Spleen (tissue), 11 donors: ENCODE measurements around the gene KSR2. TPM values are rescaled to one million over a fixed set of nuclear protein-coding genes. Genes with fewer than 3 reads are reported as not detected.

Source experiments
- DNase-seq: peaks from one replicate; pipeline ENCODE4 v3.0.0-alpha.2; 2020
- H3K27ac ChIP-seq, 8 donors: fragments of 200-600 bp; sonication (generic) in 7 of 8; 1 replicate in 4 of 8; 2 replicates in 4 of 8; pipeline versions ENCODE4 v1.5.0 to v1.8.0; 2016 to 2021; ENCODE audit warnings: inconsistent platforms in 4 of 8, mild to moderate bottlenecking in 4 of 8, moderate library complexity in 1 of 8
- H3K27me3 ChIP-seq, 7 donors: fragments of 200-600 bp; sonication (generic) in 6 of 7; replicated peaks in 1 of 7; 1 replicate in 4 of 7; 2 replicates in 3 of 7; pipeline versions ENCODE4 v1.5.0 to v1.8.0; 2016 to 2021; ENCODE audit warnings: inconsistent platforms in 3 of 7, mild to moderate bottlenecking in 1 of 7
- H3K36me3 ChIP-seq, 6 donors: fragments of 200-600 bp; sonication (generic) in 5 of 6; 1 replicate in 4 of 6; 2 replicates in 2 of 6; pipeline versions ENCODE4 v1.5.0 to v1.8.0; 2016 to 2021; ENCODE audit warnings: inconsistent platforms in 2 of 6
- H3K4me1 ChIP-seq, 6 donors: fragments of 200-600 bp; sonication (generic) in 5 of 6; 1 replicate in 3 of 6; 2 replicates in 3 of 6; pipeline versions ENCODE4 v1.5.0 to v1.8.0; 2016 to 2021; ENCODE audit warnings: inconsistent platforms in 3 of 6
- H3K4me3 ChIP-seq, 8 donors: fragments of 200-600 bp; sonication (generic) in 7 of 8; 1 replicate in 4 of 8; 2 replicates in 4 of 8; pipeline versions ENCODE4 v1.5.0 to v1.8.0; 2016 to 2021; ENCODE audit warnings: inconsistent platforms in 4 of 8, mild to moderate bottlenecking in 4 of 8, moderate library complexity in 2 of 8
- H3K9me3 ChIP-seq, 8 donors: fragments of 200-600 bp; sonication (generic) in 7 of 8; 1 replicate in 4 of 8; 2 replicates in 4 of 8; pipeline versions ENCODE4 v1.5.0 to v1.8.0; 2016 to 2021; ENCODE audit warnings: inconsistent platforms in 4 of 8
- POLR2A ChIP-seq, 3 donors: fragments of 450-650 bp; IDR thresholded peaks; one replicate each; pipeline ENCODE4 v1.5.1; 2017; ENCODE audit warnings: antibody characterized with exemption in 3 of 3, mild to moderate bottlenecking in 1 of 3
- POLR2AphosphoS5 ChIP-seq, 3 donors: sonication (generic); formaldehyde crosslinking; IDR thresholded peaks; one replicate each; pipeline ENCODE4 v1.5.1; 2017; ENCODE audit warnings: antibody characterized with exemption in 3 of 3
- WGBS, 5 donors: extraction: QIAGEN DNeasy Blood & Tissue Kit in 3 of 5; methylation state at CpG; one replicate each; pipeline versions ENCODE4 v1.1.5 to v1.1.7; 2013 to 2018; 5-methylcytosine and 5-hydroxymethylcytosine counted together
- intact Hi-C: fragments of 100-400 bp; cut with DNase I; formaldehyde crosslinking; loops from one replicate; pipeline ENCODE4 v1.15.0; 2023; ENCODE audit warnings: low total_unique reads
- polyA plus RNA-seq, 3 donors: library from polyadenylated mRNA; stranded (reverse); fragments of 200-250 nt; gene quantifications; one replicate each; pipeline ENCODE4 v1.2.1, GENCODE V29; 2013
- total RNA-seq, 7 donors: library from RNA; depleted of rRNA in 3 of 7; stranded (reverse); fragments of >200 nt in 3 of 7; fragmentation: NEBNext Ultra II Directional in 4 of 7; extraction: Animal tissue kit (Norgen Biotek cat#: 25700) in 4 of 7; gene quantifications; one replicate each; pipeline versions ENCODE4 v1.1.0 to v1.2.1, GENCODE V29; 2016 to 2021
- TF ChIP-seq, protein P1 (sequence below), 11 experiments: fragments of 200-600 bp in 7 of 11; fragments of 450-650 bp in 4 of 11; sonication (generic) in 4 of 11; IDR thresholded peaks in 8 of 11; conservative IDR thresholded peaks in 3 of 11; 1 replicate in 7 of 11; 2 replicates in 4 of 11; pipeline versions ENCODE4 v1.4.0 to v1.8.0; 2016 to 2021; ENCODE audit warnings: antibody characterized with exemption in 11 of 11, inconsistent platforms in 4 of 11, mild to moderate bottlenecking in 1 of 11
- donor health status: healthy with polysubstance abuse.
- donor health status: DM: no; HTN: no; CAD: no; lungs with moderate emphysema.
- donor health status: DM: no; HTN: no; CAD: no.
- donor health status: Bipolar disorder and iron deficiency.
- donor health status: healthy.
- donor health status: DM: no; HTN: no; CAD: no.
- donor health status: DM: yes; HTN: yes; CAD: no.

Gene KSR2
- total and polyA plus RNA-seq, 10 donors: under 0.01 to 0.09 (median 0.02) TPM; not detected in 4

DNA sequence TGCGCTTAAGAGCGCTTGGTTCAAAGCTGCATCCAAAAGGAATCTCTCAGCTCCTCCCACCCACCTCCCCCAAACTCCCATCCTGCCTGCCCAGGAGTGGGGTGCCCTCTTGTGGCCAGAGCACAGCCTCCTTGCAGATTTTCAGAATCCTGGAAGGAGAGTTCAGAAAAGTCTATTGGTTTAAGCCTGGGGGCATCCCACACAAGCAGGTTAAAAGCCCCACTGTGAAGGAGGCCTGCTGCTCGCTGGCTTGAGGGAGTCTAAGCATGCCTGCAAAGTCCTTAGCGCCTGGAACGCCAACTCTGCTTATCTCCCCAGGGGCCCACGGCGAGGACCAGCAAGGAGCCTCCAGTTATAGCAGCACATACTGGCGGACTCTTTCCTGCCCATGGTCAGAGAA is 297.1 kb downstream of the KSR2 start:
- H3K27ac ChIP-seq: no peak overlapping the region
- WGBS, 5 donors: 27 to 58% (median 37%) methylated on average over 6 to 8 of the region's 8 CpGs
- no peaks in the 10 kb centered on the region for H3K4me1 ChIP-seq
- H3K36me3 ChIP-seq: no peaks in the 10 kb centered on the region
- no peak for DNase-seq
- H3K27me3 ChIP-seq: peaks cover 0 to 31% (median 0%) of the 10 kb centered on the region in 7 donors
- H3K9me3 ChIP-seq: no peaks in the 10 kb centered on the region
- TF ChIP-seq POLR2A (IDR thresholded peaks at IDR 0.05): no peak
- TF ChIP-seq, protein P1, sequence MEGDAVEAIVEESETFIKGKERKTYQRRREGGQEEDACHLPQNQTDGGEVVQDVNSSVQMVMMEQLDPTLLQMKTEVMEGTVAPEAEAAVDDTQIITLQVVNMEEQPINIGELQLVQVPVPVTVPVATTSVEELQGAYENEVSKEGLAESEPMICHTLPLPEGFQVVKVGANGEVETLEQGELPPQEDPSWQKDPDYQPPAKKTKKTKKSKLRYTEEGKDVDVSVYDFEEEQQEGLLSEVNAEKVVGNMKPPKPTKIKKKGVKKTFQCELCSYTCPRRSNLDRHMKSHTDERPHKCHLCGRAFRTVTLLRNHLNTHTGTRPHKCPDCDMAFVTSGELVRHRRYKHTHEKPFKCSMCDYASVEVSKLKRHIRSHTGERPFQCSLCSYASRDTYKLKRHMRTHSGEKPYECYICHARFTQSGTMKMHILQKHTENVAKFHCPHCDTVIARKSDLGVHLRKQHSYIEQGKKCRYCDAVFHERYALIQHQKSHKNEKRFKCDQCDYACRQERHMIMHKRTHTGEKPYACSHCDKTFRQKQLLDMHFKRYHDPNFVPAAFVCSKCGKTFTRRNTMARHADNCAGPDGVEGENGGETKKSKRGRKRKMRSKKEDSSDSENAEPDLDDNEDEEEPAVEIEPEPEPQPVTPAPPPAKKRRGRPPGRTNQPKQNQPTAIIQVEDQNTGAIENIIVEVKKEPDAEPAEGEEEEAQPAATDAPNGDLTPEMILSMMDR (IDR thresholded peaks at IDR 0.05 in 8 of 11, conservative IDR thresholded peaks at IDR 0.05 in 3 of 11): no peak
- TF ChIP-seq POLR2AphosphoS5 (IDR thresholded peaks at IDR 0.05): no peak
- intact Hi-C loops: no loop called here
- no peak overlapping the region for H3K4me3 ChIP-seq

DNA sequence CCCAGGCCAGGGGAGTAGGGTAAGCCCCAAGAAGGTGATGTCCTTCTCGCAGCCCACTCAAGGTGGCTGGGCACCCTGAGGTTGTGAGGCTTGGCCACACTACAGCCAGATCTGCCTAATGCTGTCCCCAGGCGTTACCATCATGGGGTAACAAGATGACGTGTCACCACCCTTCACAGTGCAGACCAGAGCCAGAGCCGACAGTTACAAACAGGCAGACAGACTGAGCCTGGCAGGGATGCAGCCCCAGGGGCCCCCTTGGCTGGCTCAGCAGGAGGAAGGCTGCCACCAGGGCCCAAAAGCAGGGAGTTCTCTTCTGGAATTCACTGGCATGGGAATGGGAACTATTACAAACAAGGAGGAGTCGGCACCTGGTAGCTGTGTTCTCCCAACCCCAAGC is 304.6 kb downstream of the KSR2 start:
- no peaks in the 10 kb centered on the region for H3K4me1 ChIP-seq
- TF ChIP-seq POLR2AphosphoS5 (IDR thresholded peaks at IDR 0.05): no peak
- no peak for TF ChIP-seq POLR2A (IDR thresholded peaks at IDR 0.05)
- TF ChIP-seq, protein P1 (IDR thresholded peaks at IDR 0.05 in 8 of 11, conservative IDR thresholded peaks at IDR 0.05 in 3 of 11): no peak
- no peak for DNase-seq
- peaks cover 0 to 24% (median 0%) of the 10 kb centered on the region in 7 donors for H3K27me3 ChIP-seq
- H3K27ac ChIP-seq: no peak overlapping the region
- no peaks in the 10 kb centered on the region for H3K36me3 ChIP-seq
- 65 to 87% (median 74%) methylated on average over 5 of the region's 5 CpGs for WGBS, 5 donors
- H3K4me3 ChIP-seq: no peak overlapping the region
- intact Hi-C loops: no loop called here
- H3K9me3 ChIP-seq: no peaks in the 10 kb centered on the region

DNA sequence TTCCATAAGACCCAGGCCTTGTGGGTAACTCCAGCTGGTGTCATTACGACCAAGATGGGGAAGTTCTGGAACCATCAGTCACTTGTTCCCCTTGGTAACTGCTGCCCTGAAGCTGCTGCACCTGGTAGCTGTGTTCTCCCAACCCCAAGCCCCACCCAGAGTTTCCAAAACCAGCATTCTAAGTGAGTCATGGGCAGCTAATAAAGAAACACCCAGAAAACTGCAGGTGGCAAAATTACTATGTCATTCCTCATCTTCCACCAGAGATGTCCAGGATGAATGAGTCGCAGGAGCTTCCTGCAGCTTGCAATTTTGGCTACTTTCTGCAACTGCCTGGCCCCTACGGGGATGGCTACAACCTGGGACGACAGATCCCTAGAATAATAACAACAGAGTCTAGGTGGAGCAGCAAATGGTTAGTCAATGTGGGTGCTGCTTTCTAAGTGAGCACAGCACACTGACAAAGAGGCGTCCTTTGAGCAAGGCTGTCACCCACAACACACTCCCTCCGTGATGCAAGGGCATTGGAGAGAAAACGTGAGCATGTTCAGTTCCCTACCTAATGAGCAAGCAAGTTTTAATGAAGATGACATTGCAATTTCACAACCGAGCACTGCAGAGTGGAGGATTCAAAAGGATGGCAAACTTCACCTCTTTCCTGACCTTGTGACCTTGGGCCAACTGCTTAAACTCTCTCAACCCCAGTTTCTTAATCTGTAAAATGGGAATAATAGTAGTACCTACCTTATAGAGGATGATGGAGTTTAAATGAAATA is 306.0 kb downstream of the KSR2 start:
- WGBS, 5 donors: 51 to 68% (median 61%) methylated on average over 8 of the region's 8 CpGs
- intact Hi-C loops: no loop called here
- peaks cover 0 to 20% (median 0%) of the 10 kb centered on the region in 7 donors for H3K27me3 ChIP-seq
- H3K9me3 ChIP-seq: no peaks in the 10 kb centered on the region
- H3K27ac ChIP-seq: no peak overlapping the region
- H3K36me3 ChIP-seq: no peaks in the 10 kb centered on the region
- no peaks in the 10 kb centered on the region for H3K4me1 ChIP-seq
- no peak for DNase-seq
- TF ChIP-seq POLR2AphosphoS5 (IDR thresholded peaks at IDR 0.05) (no peak), POLR2A (IDR thresholded peaks at IDR 0.05) (no peak)
- TF ChIP-seq, protein P1 (IDR thresholded peaks at IDR 0.05 in 8 of 11, conservative IDR thresholded peaks at IDR 0.05 in 3 of 11): no peak
- H3K4me3 ChIP-seq: no peak overlapping the region

DNA sequence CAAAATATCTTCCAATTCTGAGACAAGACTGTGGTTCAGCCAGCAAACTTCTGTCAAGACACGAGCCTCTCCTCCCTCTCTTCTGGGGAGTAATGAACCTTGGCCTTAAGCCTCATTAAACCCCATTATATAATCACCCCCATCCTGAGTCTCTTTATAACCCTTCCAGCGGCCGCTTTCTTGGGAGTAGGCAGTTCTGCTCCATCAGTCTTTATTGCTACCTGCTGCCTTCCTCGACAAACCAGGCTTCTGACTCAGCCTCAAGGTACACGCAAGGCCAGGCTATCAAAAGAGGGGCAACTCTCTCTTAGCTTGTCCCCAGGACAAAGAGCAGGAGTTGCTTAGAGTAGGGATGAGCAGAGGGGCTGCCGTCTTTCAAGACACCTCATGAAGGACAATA is 306.6 kb downstream of the KSR2 start:
- DNase-seq: no peak
- H3K9me3 ChIP-seq: no peaks in the 10 kb centered on the region
- intact Hi-C loops: no loop called here

More for the DNA sequence above, 306.6 kb downstream of the KSR2 start:
- Histone ChIP-seq H3K36me3 (no peaks in the 10 kb centered on the region), H3K27ac (no peak overlapping the region), H3K4me3 (no peak overlapping the region), H3K27me3 (peaks cover 0 to 14% (median 0%) of the 10 kb centered on the region in 7 donors), H3K4me1 (no peaks in the 10 kb centered on the region)
- WGBS, 5 donors: 54 to 72% (median 59%) methylated on average over 6 of the region's 6 CpGs
- no peak for TF ChIP-seq POLR2A (IDR thresholded peaks at IDR 0.05)
- TF ChIP-seq POLR2AphosphoS5 (IDR thresholded peaks at IDR 0.05): no peak
- TF ChIP-seq, protein P1 (IDR thresholded peaks at IDR 0.05 in 8 of 11, conservative IDR thresholded peaks at IDR 0.05 in 3 of 11): no peak
